Left renal pelvis (tissue), 4 donors: ENCODE data around the gene STARD7. TPM values are rescaled to one million over a fixed set of nuclear protein-coding genes. Genes with fewer than 3 reads are reported as not detected.
"Not testable (repeated sequence)": the region's sequence is repeated elsewhere in the genome, so short reads cannot be mapped to it uniquely, and the experiment has no call there.

Source experiments
- DNase-seq, 4 donors: peaks; one replicate each; pipeline ENCODE4 v3.0.0-alpha.2; 2013; ENCODE audit warnings: low read depth in 4 of 4, low spot score in 3 of 4
- polyA plus RNA-seq, 4 donors: library from polyadenylated mRNA; unstranded; fragments of 120-200 nt; gene quantifications; one replicate each; pipeline ENCODE4 v1.2.1, GENCODE V29; 2013; ENCODE audit not compliant: insufficient read length in 4 of 4

The STARD7 gene
- polyA plus RNA-seq, 4 donors = 71.5 to 147 (median 140) TPM

DNA sequence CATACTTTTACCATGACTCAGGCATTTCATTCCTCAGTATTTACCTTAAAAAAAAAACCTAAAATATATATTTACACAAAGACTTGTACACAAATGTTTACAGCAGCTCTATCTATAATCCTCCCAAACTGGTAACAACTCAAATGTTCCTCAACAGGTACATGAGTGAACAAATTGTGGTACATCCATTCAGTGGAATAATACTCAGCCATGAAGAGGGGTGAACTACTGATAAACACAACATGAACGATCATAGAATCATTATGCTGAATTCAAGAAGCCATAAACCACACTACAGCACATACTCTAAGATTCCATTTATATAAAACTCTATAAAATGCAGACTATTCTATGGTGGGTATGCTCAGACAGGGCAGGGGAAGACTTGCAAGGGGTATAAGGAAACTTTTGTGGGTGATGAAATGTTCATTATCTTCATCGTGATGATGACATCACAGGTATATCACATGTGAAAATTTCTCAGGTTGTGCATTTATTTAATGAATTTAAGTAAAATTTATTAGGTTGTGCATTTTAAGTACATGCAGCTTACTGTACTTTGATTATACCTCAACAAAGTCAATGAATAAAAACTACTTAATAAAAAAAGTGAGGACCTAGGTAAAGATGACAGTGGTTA is 38.6 kb downstream of the STARD7 start:
- no peak for DNase-seq

- DNase-seq = no peak
Measured at GRCh38 chr2:96167407-96168013, 41.1 kb downstream of the STARD7 start.

DNA sequence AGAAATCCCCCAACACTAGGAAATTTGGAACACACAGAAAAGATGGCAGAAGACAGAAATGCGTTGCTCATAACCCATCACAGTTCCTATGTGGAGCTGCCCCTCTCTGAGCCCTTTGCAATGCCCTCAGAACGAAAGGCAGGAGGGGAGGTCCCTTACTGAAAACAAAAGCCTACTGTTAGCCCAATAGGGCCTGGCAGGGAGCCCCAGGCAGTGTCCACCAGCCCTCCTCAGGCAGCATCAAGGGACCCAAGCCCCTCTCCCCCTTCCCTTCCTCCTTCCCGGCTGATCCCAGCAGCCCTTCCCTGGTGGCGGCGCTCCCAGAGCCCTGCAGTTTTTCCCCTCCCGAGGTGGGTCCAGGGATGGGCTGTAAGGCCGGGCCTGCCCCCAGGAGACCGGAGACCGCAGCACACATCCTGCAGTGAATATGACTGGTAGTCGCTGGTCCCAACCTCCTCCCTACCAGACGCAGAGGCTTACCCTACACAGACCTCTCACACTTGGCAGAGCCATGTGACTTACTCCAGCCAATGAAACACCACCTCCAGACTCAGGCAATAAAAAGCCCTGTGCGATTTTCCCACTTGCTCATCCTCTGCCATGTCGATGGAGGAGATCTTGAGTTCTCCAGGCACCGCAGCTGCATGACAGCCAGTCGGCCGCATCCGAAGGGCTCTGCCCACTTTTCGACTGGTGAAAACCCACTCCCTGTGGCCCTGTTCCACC is 44.0 kb downstream of the STARD7 start:
- DNase-seq = no peak

- DNase-seq = no peak
Measured at GRCh38 chr2:96163768-96164429, 44.7 kb downstream of the STARD7 start.

DNA sequence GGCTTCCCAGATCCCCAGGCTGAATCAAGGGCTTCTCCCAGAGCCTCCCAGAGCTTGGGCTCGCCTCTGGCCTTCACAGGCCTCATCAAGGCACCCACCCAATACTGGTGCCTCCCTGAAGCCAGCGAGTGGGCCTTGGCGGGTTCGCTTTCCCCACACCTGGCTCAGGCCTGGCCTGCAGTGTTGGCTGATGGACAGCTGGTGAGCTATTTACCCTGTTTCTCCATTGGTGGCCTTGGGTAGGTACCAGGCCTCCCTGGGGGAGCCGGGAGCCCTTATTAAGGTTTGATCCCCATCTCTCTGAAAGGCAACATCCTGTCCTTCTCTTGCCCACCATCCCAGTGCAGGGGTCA is 45.2 kb downstream of the STARD7 start:
- no peak for DNase-seq

- DNase-seq = no peak
Measured at GRCh38 chr2:96161898-96162297, 46.7 kb downstream of the STARD7 start.

GRCh38 chr2:96160366-96160765 is 48.3 kb downstream of the STARD7 start:
- DNase-seq = not testable (repeated sequence)

DNA sequence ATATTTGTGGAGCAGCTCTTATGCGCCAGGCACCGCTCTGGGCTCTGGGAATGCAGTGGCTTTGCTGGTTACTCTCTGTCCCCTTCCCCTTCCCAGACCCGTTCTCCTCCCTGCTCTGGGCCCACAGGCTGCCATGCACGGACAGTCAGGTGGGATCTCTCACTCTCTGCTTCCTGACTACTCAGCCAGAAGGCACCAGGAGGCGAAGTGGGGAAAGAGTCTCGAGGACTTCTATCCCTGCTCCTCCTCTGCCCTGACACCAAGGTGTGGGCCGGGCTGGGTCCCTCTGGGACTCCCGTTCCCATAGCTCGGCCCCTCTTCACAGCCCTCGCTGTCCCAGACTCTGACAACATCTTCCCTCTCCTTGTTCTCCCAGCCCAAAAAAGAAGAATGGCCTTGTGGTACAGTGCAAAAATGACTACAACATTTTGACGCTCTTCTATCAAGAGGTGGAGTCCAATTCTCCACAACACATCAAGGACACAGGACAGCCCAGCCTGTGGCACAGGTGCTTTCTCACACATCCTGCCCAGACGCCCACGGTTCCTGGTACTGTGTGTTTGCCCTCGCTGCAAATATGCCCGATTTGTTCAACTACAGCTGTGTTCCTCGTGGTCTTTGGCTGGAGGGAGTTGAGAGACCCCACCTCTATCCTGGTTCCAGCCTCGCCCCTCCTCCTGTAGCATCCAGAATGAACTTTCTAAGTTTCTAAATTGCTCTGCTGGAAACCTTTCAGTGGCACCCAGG is 49.4 kb downstream of the STARD7 start:
- DNase-seq = no peak

GRCh38 chr2:96158554-96158940 is 50.1 kb downstream of the STARD7 start:
- DNase-seq = no peak

DNA sequence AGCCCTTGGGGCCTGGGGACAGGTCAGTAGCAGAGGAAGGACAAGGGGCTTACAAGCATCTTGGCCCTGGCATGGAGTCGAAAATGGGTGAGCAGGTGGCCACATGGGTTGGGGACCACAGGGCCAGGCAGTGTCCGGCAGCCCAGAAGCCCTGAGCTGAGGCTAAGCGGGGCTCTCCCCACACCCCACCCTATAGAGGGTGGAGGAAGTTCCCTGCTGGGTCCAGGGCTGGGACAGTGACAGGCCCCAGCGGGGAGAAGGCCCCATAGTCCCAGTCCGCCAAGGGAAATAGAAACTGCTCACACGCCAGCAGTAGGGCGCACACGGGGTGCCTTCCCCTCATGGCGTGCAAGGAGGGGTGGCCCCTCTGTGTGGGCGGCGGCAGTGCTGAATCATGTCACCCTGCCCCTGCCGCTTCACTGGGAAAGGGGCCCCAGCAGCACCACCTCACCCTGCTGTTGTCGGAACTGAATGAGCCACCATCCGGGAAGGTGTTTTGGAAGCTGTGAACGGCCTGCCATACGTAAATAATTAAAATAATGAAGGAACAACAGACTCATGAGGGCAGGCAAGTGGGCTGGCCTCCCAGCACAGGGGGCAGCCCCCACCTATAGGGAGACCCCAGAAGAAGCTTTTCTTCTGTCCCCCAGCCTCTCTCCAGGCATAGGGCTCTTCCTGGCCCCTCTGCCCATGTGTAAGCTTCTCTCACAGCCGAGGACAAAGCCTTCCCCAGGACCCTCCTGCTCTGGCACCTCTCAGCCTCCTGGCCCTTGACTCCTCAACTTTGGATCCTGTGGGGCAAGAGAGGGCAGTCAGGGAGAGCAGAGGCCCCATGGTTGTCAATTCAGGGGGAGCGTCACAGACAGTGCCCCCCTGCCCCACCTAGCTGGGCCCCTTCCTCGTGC is 50.7 kb downstream of the STARD7 start:
- no peak for DNase-seq

DNA sequence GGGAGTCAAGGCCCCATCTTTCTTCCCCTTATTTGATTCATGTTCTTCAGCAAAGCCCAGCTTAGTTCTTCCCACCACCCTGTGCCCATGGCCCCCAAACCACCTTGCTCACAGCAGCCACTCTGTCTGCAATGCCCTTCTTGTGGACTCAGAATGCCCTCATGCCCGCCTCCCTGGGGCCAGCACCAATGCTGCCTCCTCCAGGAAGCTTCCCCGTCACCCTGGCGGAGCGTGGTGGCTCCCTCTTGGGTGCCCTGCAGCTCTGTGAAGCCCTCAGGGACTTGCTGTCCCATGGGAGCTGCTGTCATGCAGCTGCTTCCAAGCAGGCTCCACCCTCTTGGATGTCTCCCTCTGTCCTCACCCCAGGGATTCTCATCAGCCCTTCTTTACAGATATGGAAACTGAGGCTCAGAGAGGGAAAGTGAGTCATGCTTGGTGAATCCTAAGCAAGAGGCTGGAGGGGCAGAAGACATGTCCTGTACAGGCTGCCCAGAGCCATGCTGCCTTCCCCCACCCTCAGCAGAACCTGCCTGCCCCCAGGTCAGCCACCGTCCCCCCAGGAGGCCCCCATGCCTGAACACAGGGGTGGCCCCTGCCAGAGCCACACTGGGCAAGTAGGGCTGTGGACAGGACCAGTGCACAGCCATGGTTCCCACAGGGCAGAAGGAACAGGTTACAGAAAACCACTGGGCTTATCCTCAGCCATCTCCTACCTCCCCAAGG is 51.5 kb downstream of the STARD7 start:
- no peak for DNase-seq

DNA sequence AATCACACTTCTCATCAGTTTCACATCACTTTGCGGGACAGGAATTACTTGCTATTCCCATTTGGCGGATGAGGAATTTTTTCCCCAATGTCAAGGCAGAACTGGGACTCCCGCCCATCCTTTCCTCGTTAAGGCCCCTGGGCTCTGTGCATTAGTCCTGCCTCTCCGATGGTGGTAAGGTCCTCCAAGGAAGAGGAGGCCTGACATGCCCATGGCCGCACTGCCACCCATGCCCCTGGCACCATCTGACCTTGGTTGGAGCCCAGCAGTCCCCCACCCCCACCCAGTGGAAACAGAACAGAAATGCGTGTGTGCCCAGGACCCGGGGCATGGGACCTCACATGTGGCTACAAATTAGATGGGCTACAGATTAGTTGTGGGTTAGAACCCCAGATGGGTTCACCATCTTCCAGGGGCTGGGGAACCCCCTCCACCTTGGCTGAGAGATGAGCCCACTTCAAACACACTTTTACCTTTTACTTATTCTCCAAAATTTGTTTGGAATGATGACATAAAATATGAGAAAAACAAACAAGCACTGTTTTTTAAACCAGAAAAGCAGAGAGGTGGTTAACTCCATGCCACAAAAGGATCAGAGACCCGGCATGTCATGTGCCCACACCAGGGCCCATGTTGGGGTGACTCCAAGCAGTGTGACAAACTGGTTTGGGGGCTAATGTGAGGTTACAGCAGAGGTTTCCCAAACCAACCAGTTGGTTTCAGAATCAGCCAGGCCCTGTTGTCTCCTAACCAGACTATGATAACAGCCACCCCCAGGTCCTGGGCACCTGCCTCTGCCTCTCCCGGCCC is 52.4 kb downstream of the STARD7 start:
- DNase-seq = no peak

DNA sequence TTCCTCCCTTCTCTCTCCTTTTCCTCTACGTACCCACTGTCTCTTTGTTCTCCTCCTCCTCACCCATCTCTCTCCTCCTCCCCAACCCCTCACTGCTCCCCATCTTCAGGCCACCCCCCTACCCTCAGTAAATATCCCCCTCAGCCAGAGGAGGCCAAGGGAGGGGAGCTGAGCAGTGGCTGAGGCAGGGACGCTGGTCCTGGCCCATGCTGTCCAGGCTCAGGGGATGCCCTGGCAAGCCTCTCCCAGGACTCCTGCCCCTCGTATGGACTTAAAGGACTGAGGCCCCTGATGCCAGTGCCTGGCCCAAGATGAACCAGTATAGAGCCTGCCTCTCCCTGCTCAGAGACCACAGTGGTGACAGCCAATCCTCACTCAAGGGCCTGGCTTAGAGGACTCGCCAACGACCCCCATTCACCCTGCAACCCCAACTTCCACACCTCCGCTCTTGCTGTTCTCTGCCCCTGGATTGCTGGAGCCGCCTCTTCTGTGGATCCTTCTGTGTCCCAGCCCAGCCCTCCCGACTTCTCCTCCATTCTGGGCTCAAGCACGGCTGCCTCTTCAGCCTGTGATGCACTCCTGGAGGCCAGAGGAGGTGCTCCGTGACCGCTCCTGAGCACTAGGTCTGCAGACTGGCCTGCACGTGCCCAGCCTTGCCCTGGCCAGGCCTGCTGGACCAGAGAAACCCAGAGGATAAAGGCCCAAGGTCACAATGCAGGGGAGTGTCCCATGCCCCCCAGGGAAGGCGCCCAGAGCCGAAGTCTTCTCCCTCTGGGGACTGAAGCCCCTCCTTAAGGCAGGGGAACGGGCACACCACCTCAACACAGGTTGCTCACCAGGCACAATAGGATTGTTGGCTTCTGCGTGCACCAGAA is 53.9 kb downstream of the STARD7 start:
- no peak for DNase-seq

DNA sequence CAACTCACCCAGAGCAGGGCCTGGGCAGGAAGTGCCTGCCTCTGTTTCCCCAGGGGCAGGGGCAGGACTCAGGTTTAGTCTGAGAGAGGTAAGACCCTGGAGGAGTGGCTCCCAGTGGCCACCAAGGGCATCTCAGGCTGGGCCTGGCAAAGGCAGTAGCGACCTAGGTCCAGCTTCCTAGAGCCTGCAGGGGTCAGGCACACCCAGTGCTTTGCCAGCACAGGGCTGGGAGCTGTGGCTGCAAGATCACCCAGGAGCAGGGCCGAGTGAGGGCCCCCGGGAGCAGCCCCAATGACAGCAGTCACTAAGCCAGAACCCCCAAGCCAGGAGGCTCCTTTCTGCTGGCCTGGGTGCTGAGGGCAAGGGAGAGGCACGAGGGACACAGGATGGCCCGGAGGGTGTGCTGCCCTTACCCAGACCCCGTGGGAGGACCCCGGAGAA is 54.6 kb downstream of the STARD7 start:
- DNase-seq = no peak

DNA sequence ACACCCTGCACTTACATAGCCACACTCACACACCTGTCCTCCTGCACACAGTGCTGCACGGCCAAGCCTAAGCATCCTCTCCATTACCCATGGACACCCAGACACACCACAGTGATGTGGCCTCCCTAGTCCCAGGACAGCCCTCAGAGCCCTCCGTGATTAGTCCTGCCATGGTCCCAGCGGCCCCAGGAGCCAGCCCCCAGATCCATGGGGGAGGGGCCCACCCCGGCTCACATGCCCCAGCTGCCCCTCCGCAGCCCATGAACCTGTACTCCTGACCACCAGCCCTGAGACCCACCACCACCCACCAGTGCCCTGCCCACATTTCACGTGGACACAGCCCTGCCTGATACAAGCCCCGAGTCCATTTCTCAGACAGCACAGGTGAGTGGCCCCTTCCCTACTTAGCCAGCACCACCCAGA is 55.3 kb downstream of the STARD7 start:
- DNase-seq = no peak

- DNase-seq = no peak
Measured at GRCh38 chr2:96152304-96153161, 56.1 kb downstream of the STARD7 start.
